Cardiac fibroblast (primary cell): ENCODE results near the gene TOMM20.
A peak's percentile ranks its signal among the peaks of the same experiment; 100 is the strongest.

Experiments used
- DNase-seq, 2 donors: peaks; one replicate each; pipeline versions ENCODE4 v3.0.0 to v3.0.0-alpha.2; 2010; ENCODE audit warnings: low read depth in 2 of 2
- H3K4me3 ChIP-seq, 2 donors: replicated peaks in 1 of 2; 1 replicate in 1 of 2; 2 replicates in 1 of 2; pipeline ENCODE4 v1.5.1; 2011; ENCODE audit warnings: low read depth in 2 of 2, low read length in 2 of 2, mild to moderate bottlenecking in 2 of 2, moderate library complexity in 1 of 2
- TF ChIP-seq, protein P1 (sequence below): IDR thresholded peaks from one replicate; pipeline ENCODE4 v1.5.1; 2011; ENCODE audit warnings: low read depth, mild to moderate bottlenecking, low read length, inconsistent platforms

The TOMM20 gene

DNA sequence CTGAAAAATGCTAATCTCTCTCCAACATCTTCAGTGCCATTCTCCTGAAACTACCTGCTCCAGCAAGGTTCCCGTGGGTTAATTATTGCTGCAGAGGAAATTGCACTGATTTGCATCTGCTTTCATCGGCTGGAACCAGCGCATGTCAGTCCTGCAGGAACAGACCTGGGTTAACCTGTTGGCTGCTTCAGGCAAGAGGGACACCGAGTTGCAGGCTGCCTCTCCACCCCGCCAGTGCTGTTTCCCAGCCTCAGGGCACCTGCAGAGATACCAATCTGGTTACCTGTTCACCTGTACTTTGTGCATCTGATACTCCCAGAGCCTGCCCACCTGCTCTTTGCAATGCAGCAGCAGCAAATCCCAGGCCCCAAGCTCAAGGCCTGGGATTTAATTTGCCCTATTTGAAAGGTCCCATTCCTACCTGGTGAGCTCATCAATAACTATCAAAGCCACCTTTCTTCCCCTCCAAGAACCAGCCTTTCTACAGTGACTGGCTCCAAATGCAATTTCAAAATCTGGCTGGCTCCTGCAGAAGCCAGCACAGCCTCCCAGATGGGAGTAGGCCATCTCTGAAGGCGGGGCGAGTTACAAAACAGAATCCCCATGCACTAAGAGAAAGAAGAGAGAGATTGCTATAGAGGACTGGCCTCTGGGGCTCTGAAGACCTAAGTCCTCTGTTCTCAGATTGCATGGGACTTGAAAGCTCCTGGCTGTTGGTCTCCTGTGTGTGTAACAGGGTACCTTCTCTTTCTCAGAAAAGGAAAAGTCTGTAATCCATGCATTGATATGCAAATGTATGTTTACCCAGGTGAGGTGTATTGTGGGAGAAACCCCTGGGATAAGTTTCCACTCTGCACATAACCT lies 67.8 kb downstream of the TOMM20 start:
- DNase-seq: peak; percentile 25 to 52
- H3K4me3 ChIP-seq: no peak overlapping the region
- TF ChIP-seq, protein P1, sequence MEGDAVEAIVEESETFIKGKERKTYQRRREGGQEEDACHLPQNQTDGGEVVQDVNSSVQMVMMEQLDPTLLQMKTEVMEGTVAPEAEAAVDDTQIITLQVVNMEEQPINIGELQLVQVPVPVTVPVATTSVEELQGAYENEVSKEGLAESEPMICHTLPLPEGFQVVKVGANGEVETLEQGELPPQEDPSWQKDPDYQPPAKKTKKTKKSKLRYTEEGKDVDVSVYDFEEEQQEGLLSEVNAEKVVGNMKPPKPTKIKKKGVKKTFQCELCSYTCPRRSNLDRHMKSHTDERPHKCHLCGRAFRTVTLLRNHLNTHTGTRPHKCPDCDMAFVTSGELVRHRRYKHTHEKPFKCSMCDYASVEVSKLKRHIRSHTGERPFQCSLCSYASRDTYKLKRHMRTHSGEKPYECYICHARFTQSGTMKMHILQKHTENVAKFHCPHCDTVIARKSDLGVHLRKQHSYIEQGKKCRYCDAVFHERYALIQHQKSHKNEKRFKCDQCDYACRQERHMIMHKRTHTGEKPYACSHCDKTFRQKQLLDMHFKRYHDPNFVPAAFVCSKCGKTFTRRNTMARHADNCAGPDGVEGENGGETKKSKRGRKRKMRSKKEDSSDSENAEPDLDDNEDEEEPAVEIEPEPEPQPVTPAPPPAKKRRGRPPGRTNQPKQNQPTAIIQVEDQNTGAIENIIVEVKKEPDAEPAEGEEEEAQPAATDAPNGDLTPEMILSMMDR: no peak
